ENCODE data around the gene PRR36. TPM values are rescaled to one million over a fixed set of nuclear protein-coding genes. Genes with fewer than 3 reads are reported as not detected.

The PRR36 gene
- total RNA-seq, 1 experiment from 2014 or later: not detected

GRCh38 chr19:7868671-7869452, 5.3 kb downstream of the PRR36 start:
- Histone ChIP-seq H3K36me3 (ENCODE audit: insufficient read depth, low read length) (no peaks in the 10 kb centered on the region), H3K27ac (ENCODE audit: low read length) (no peak overlapping the region), H3K9me2 (replicated peaks; ENCODE audit: insufficient read depth, low read length) (no peaks in the 10 kb centered on the region), H3K4me3 (ENCODE audit: low read length) (no peak overlapping the region), H2AFZ (ENCODE audit: low read length) (no peak overlapping the region), H4K20me1 (ENCODE audit: insufficient read depth, low read depth, low read length) (no peaks in the 10 kb centered on the region; the same call in 1 of the 2 replicates), H3K9ac (ENCODE audit: low read length) (no peak overlapping the region), H3K27me3 (ENCODE audit: low read length) (no peaks in the 10 kb centered on the region), H3K4me2 (ENCODE audit: low read depth, low read length, poor library complexity, severe bottlenecking) (no peak overlapping the region), H3K4me1 (ENCODE audit: low read length) (no peaks in the 10 kb centered on the region), H3K9me3 (ENCODE audit: low read length) (no peaks in the 10 kb centered on the region), H3K79me2 (ENCODE audit: low read length) (no peaks in the 10 kb centered on the region)
- peak; percentile 83 for DNase-seq

DNA sequence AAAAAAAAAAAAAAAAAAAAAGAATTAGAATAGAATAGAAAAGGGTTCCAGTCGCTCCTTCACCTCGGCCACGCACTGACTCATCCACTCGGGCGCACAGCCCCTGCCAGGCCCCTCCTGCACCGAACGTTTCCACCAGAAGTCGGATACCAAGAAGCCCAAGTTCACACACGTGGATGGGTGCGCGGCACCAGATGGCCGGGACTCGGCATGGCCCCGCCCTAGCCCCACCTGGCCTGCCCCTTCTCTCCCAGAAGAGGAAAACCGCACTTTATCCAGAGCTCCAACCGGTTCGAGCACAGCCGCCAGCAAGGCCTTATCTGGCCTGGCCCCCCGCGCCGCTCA, 5.9 kb downstream of the PRR36 start:
- H3K9me2 ChIP-seq (replicated peaks; ENCODE audit: insufficient read depth, low read length): no peaks in the 10 kb centered on the region
- H3K27ac ChIP-seq (ENCODE audit: low read length): no peak overlapping the region
- H3K4me1 ChIP-seq (ENCODE audit: low read length): no peaks in the 10 kb centered on the region
- DNase-seq: no peak
- no peak overlapping the region for H2AFZ ChIP-seq (ENCODE audit: low read length)
- H3K9me3 ChIP-seq (ENCODE audit: low read length): no peaks in the 10 kb centered on the region
- H3K79me2 ChIP-seq (ENCODE audit: low read length): no peaks in the 10 kb centered on the region
- H3K9ac ChIP-seq (ENCODE audit: low read length): no peak overlapping the region
- no peaks in the 10 kb centered on the region for H3K36me3 ChIP-seq (ENCODE audit: insufficient read depth, low read length)
- H3K4me3 ChIP-seq (ENCODE audit: low read length): no peak overlapping the region
- H3K27me3 ChIP-seq (ENCODE audit: low read length): no peaks in the 10 kb centered on the region
- H4K20me1 ChIP-seq (ENCODE audit: insufficient read depth, low read depth, low read length): no peaks in the 10 kb centered on the region; the same call in 1 of the 2 replicates
- no peak overlapping the region for H3K4me2 ChIP-seq (ENCODE audit: low read depth, low read length, poor library complexity, severe bottlenecking)

- Histone ChIP-seq H3K36me3 (ENCODE audit: insufficient read depth, low read length) (no peaks in the 10 kb centered on the region), H4K20me1 (ENCODE audit: insufficient read depth, low read depth, low read length) (no peaks in the 10 kb centered on the region; the same call in 1 of the 2 replicates), H3K4me2 (ENCODE audit: low read depth, low read length, poor library complexity, severe bottlenecking) (no peak overlapping the region), H3K27me3 (ENCODE audit: low read length) (no peaks in the 10 kb centered on the region), H2AFZ (ENCODE audit: low read length) (no peak overlapping the region), H3K4me1 (ENCODE audit: low read length) (no peaks in the 10 kb centered on the region), H3K79me2 (ENCODE audit: low read length) (no peaks in the 10 kb centered on the region), H3K9me3 (ENCODE audit: low read length) (no peaks in the 10 kb centered on the region), H3K9ac (ENCODE audit: low read length) (no peak overlapping the region), H3K9me2 (replicated peaks; ENCODE audit: insufficient read depth, low read length) (no peaks in the 10 kb centered on the region), H3K27ac (ENCODE audit: low read length) (no peak overlapping the region), H3K4me3 (ENCODE audit: low read length) (no peak overlapping the region)
- DNase-seq: no peak
Observed at GRCh38 chr19:7867092-7867844, 6.9 kb downstream of the PRR36 start.

GRCh38 chr19:7866399-7867091, 7.6 kb downstream of the PRR36 start:
- Histone ChIP-seq H3K9me3 (ENCODE audit: low read length) (no peaks in the 10 kb centered on the region), H3K36me3 (ENCODE audit: insufficient read depth, low read length) (no peaks in the 10 kb centered on the region), H3K9ac (ENCODE audit: low read length) (no peak overlapping the region), H3K27ac (ENCODE audit: low read length) (no peak overlapping the region), H3K27me3 (ENCODE audit: low read length) (no peaks in the 10 kb centered on the region), H3K9me2 (replicated peaks; ENCODE audit: insufficient read depth, low read length) (no peaks in the 10 kb centered on the region), H3K4me3 (ENCODE audit: low read length) (no peak overlapping the region), H3K4me2 (ENCODE audit: low read depth, low read length, poor library complexity, severe bottlenecking) (no peak overlapping the region), H2AFZ (ENCODE audit: low read length) (no peak overlapping the region), H3K79me2 (ENCODE audit: low read length) (no peaks in the 10 kb centered on the region), H3K4me1 (ENCODE audit: low read length) (no peaks in the 10 kb centered on the region), H4K20me1 (ENCODE audit: insufficient read depth, low read depth, low read length) (no peaks in the 10 kb centered on the region; the same call in 1 of the 2 replicates)
- no peak for DNase-seq

GRCh38 chr19:7865262-7865911, 8.8 kb downstream of the PRR36 start:
- H3K9ac ChIP-seq (ENCODE audit: low read length): no peak overlapping the region
- H4K20me1 ChIP-seq (ENCODE audit: insufficient read depth, low read depth, low read length): no peaks in the 10 kb centered on the region; the same call in 1 of the 2 replicates
- H3K27me3 ChIP-seq (ENCODE audit: low read length): no peaks in the 10 kb centered on the region
- H3K9me2 ChIP-seq (replicated peaks; ENCODE audit: insufficient read depth, low read length): no peaks in the 10 kb centered on the region
- H3K36me3 ChIP-seq (ENCODE audit: insufficient read depth, low read length): no peaks in the 10 kb centered on the region
- H3K4me3 ChIP-seq (ENCODE audit: low read length): no peak overlapping the region
- peak; percentile 52 for DNase-seq
- no peaks in the 10 kb centered on the region for H3K9me3 ChIP-seq (ENCODE audit: low read length)
- H3K79me2 ChIP-seq (ENCODE audit: low read length): no peaks in the 10 kb centered on the region
- H2AFZ ChIP-seq (ENCODE audit: low read length): no peak overlapping the region
- H3K4me2 ChIP-seq (ENCODE audit: low read depth, low read length, poor library complexity, severe bottlenecking): no peak overlapping the region
- H3K4me1 ChIP-seq (ENCODE audit: low read length): no peaks in the 10 kb centered on the region
- no peak overlapping the region for H3K27ac ChIP-seq (ENCODE audit: low read length)

DNA sequence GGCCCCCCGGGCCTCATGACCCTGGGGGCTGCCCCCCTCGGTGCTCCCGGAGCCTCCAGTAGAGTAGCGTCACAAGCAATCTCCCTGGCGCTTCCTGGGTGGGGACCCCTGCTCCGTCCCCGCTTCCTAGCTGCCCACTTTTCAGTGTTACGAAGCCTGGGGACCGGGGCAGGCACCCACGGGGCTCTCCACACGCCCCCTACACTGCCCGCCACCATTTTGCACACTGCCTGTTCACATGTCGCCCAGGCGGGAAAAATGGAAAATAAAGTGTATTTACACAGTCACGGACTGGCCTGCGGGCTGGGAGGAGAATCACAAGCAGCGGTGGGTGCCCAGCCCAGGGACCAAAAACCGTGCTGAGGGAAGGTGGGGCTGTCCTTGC, 9.5 kb downstream of the PRR36 start:
- no peaks in the 10 kb centered on the region for H3K9me3 ChIP-seq (ENCODE audit: low read length)
- no peaks in the 10 kb centered on the region; the same call in 1 of the 2 replicates for H4K20me1 ChIP-seq (ENCODE audit: insufficient read depth, low read depth, low read length)
- no peaks in the 10 kb centered on the region for H3K27me3 ChIP-seq (ENCODE audit: low read length)
- H2AFZ ChIP-seq (ENCODE audit: low read length): no peak overlapping the region
- no peaks in the 10 kb centered on the region for H3K36me3 ChIP-seq (ENCODE audit: insufficient read depth, low read length)
- H3K4me1 ChIP-seq (ENCODE audit: low read length): no peaks in the 10 kb centered on the region
- H3K9me2 ChIP-seq (replicated peaks; ENCODE audit: insufficient read depth, low read length): no peaks in the 10 kb centered on the region
- H3K9ac ChIP-seq (ENCODE audit: low read length): no peak overlapping the region
- DNase-seq: no peak
- no peak overlapping the region for H3K4me3 ChIP-seq (ENCODE audit: low read length)
- no peak overlapping the region for H3K27ac ChIP-seq (ENCODE audit: low read length)
- no peaks in the 10 kb centered on the region for H3K79me2 ChIP-seq (ENCODE audit: low read length)
- no peak overlapping the region for H3K4me2 ChIP-seq (ENCODE audit: low read depth, low read length, poor library complexity, severe bottlenecking)

DNA sequence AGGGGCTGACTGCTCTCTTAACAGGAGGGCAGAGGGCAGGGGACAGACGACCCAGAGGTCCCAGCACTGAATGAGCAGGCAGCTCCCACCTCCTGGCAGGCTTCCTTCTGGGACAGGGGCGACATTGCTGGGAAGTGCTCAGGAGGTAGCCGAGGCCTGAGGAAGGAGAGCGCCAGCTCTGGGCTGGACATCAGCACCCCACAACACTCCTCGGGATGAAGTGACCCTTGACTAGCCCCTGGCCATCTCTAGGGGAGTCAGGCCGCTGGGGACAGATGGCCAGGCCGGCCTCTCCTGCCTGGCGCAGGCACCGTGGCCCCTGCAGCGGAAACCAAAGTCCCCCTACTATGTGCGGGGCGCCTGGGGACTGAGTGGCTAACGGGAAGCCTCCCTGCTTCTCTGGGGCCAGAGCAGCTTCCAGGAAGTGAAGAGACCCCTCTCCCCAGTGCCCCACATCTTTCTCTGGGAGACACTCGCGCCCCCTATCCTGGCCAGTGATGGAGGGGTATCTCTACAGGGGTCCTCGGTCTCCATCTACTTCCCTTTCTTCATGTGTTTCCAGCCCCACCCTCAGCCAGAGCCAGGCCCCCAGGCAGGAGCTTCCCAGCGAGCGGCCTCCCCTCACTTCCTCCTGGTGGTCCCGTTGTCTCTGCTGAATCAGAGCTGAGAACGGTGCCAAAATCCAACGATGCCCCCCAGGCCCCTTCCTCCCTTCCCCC, 10.1 kb downstream of the PRR36 start:
- Histone ChIP-seq H3K4me2 (ENCODE audit: low read depth, low read length, poor library complexity, severe bottlenecking) (no peak overlapping the region), H4K20me1 (ENCODE audit: insufficient read depth, low read depth, low read length) (no peaks in the 10 kb centered on the region; the same call in 1 of the 2 replicates), H3K27me3 (ENCODE audit: low read length) (no peaks in the 10 kb centered on the region), H2AFZ (ENCODE audit: low read length) (no peak overlapping the region), H3K9me2 (replicated peaks; ENCODE audit: insufficient read depth, low read length) (no peaks in the 10 kb centered on the region), H3K4me1 (ENCODE audit: low read length) (no peaks in the 10 kb centered on the region), H3K79me2 (ENCODE audit: low read length) (no peaks in the 10 kb centered on the region), H3K9me3 (ENCODE audit: low read length) (no peaks in the 10 kb centered on the region), H3K4me3 (ENCODE audit: low read length) (no peak overlapping the region), H3K9ac (ENCODE audit: low read length) (no peak overlapping the region), H3K27ac (ENCODE audit: low read length) (no peak overlapping the region), H3K36me3 (ENCODE audit: insufficient read depth, low read length) (no peaks in the 10 kb centered on the region)
- DNase-seq: no peak
